Measurements from ENCODE around the gene ZNF829.
A peak's percentile ranks its signal among the peaks of the same experiment; 100 is the strongest.

Gene ZNF829
- 8.0 to 23.4 reads per million in 2 donors for total RNA-seq

- peak; percentile 88 for DNase-seq
These were observed at the start of gene ZNF829, which contains the start of gene ZNF568 for GRCh38 chr19:36915992-36916830. Gene ZNF829, minus strand, starts transcription at chr19:36916291. Its CDS starts 1,124 bp downstream, at chr19:36915167. Gene ZNF568, plus strand, starts transcription at chr19:36916332. Its CDS starts 6,439 bp downstream, at chr19:36922771.

- DNase-seq: no peak
These were observed 47.2 kb upstream of the ZNF829 start for GRCh38 chr19:36963280-36963679.

GRCh38 chr19:36962346-36962745 lies 46.3 kb upstream of the ZNF829 start:
- no peak for DNase-seq

- DNase-seq: no peak
These were observed 34.4 kb upstream of the ZNF829 start for GRCh38 chr19:36950335-36951119.

GRCh38 chr19:36939153-36939552 lies 23.1 kb upstream of the ZNF829 start:
- DNase-seq: no peak

- DNase-seq: no peak
These were observed 15.6 kb upstream of the ZNF829 start for GRCh38 chr19:36931684-36932083.

GRCh38 chr19:36918090-36918489 lies 2.0 kb upstream of the ZNF829 start:
- DNase-seq: no peak

GRCh38 chr19:36916991-36917390 lies 900 bp upstream of the ZNF829 start:
- no peak for DNase-seq

GRCh38 chr19:36898422-36898821 lies 17.7 kb downstream of the ZNF829 start:
- no peak for DNase-seq

GRCh38 chr19:36894849-36895383 lies 21.2 kb downstream of the ZNF829 start:
- DNase-seq: no peak

- DNase-seq: no peak
These were observed 24.2 kb downstream of the ZNF829 start for GRCh38 chr19:36891768-36892357.

- no peak for DNase-seq
These were observed 38.8 kb downstream of the ZNF829 start for GRCh38 chr19:36876993-36877938.

GRCh38 chr19:36851898-36852297 lies 64.2 kb downstream of the ZNF829 start:
- no peak for DNase-seq

GRCh38 chr19:36850559-36851442 lies 65.3 kb downstream of the ZNF829 start, which contains the start of gene ZNF345:
Gene ZNF345, plus strand, starts transcription at chr19:36850876. Its CDS starts 25,955 bp downstream, at chr19:36876831.
- DNase-seq: peak; percentile 70

- peak; percentile 78 for DNase-seq
These were observed 66.2 kb downstream of the ZNF829 start for GRCh38 chr19:36849701-36850558.

GRCh38 chr19:36847968-36848367 lies 68.1 kb downstream of the ZNF829 start:
- DNase-seq: no peak

GRCh38 chr19:36838784-36839324 lies 77.2 kb downstream of the ZNF829 start:
- DNase-seq: no peak
